OCI-LY1 (cell line): ENCODE measurements around the gene POLK.

ENCODE experiments used
- H2AFZ ChIP-seq: fragments of 200-600 bp; sonication (generic), shearing (Covaris generic); 2 replicates; pipeline ENCODE4 v1.6.0; 2014; ENCODE audit warnings: antibody characterized with exemption, mild to moderate bottlenecking, low read length
- H3F3A ChIP-seq: fragments of 200-600 bp; sonication (generic), shearing (Covaris generic); 2 replicates; pipeline ENCODE4 v1.6.0; 2014; ENCODE audit warnings: mild to moderate bottlenecking, antibody characterized with exemption, low read length, moderate library complexity; ENCODE audit not compliant: insufficient read depth
- H3K27ac ChIP-seq: fragments of 200-600 bp; sonication (generic); 2 replicates; pipeline ENCODE4 v1.5.1; 2014; ENCODE audit warnings: low read length, mixed run types, mild to moderate bottlenecking, low read depth; ENCODE audit not compliant: poor library complexity, severe bottlenecking
- H3K27me3 ChIP-seq: fragments of 200-600 bp; sonication (generic); 2 replicates; pipeline ENCODE4 v1.6.0; 2014; ENCODE audit warnings: antibody characterized with exemption, mild to moderate bottlenecking, low read length, moderate library complexity; ENCODE audit not compliant: insufficient read depth
- H3K36me3 ChIP-seq: fragments of 200-600 bp; sonication (generic); 2 replicates; pipeline ENCODE4 v1.6.1; 2014; ENCODE audit warnings: mild to moderate bottlenecking, antibody characterized with exemption, low read length, moderate library complexity, mixed read lengths; ENCODE audit not compliant: insufficient read depth
- H3K4me1 ChIP-seq: fragments of 200-600 bp; sonication (generic); 2 replicates; pipeline ENCODE4 v1.5.1; 2014; ENCODE audit warnings: mild to moderate bottlenecking, low read length, moderate library complexity; ENCODE audit not compliant: insufficient read depth, severe bottlenecking
- H3K4me2 ChIP-seq: fragments of 200-600 bp; sonication (generic), shearing (Covaris generic); 2 replicates; pipeline ENCODE4 v1.6.1; 2014; ENCODE audit warnings: low read length
- H3K4me3 ChIP-seq: fragments of 200-600 bp; sonication (generic); 2 replicates; pipeline ENCODE4 v1.5.1; 2014; ENCODE audit warnings: low read length, low read depth, mild to moderate bottlenecking, mixed read lengths; ENCODE audit not compliant: poor library complexity, severe bottlenecking
- H3K79me2 ChIP-seq: fragments of 200-600 bp; shearing (Covaris generic); 2 replicates; pipeline ENCODE4 v1.6.1; 2016; ENCODE audit warnings: mixed run types, low read length, mixed read lengths; ENCODE audit not compliant: insufficient read depth
- H3K9ac ChIP-seq: fragments of 200-600 bp; sonication (generic), shearing (Covaris generic); 2 replicates; pipeline ENCODE4 v1.6.1; 2014; ENCODE audit warnings: mild to moderate bottlenecking, low read length, mixed read lengths
- H3K9me2 ChIP-seq: fragments of 200-600 bp; sonication (generic), shearing (Covaris generic); 2 replicates; pipeline ENCODE4 v1.6.1; 2014; ENCODE audit warnings: low read depth, mild to moderate bottlenecking, low read length, mixed read lengths
- H3K9me3 ChIP-seq: fragments of 200-600 bp; shearing (Covaris generic); 2 replicates; pipeline ENCODE4 v1.6.1; 2014; ENCODE audit warnings: low read length, mixed read lengths
- H4K20me1 ChIP-seq: fragments of 200-600 bp; sonication (generic), shearing (Covaris generic); 2 replicates; pipeline ENCODE4 v1.6.0; 2016; ENCODE audit warnings: mild to moderate bottlenecking, low read length; ENCODE audit not compliant: insufficient read depth
- CTCF ChIP-seq: fragments of 200-600 bp; sonication (generic), shearing (Covaris generic); IDR thresholded peaks from 2 replicates; pipeline ENCODE4 v1.5.1; 2017; ENCODE audit warnings: mild to moderate bottlenecking, antibody characterized with exemption, low read length, moderate library complexity, mixed read lengths
- EZH2 ChIP-seq: fragments of 200-600 bp; sonication (generic), shearing (Covaris generic); IDR thresholded peaks from 2 replicates; pipeline ENCODE4 v1.8.0; 2017; ENCODE audit warnings: borderline replicate concordance, mixed run types, mild to moderate bottlenecking, antibody characterized with exemption, low read length, moderate library complexity, mixed read lengths

Gene POLK

DNA sequence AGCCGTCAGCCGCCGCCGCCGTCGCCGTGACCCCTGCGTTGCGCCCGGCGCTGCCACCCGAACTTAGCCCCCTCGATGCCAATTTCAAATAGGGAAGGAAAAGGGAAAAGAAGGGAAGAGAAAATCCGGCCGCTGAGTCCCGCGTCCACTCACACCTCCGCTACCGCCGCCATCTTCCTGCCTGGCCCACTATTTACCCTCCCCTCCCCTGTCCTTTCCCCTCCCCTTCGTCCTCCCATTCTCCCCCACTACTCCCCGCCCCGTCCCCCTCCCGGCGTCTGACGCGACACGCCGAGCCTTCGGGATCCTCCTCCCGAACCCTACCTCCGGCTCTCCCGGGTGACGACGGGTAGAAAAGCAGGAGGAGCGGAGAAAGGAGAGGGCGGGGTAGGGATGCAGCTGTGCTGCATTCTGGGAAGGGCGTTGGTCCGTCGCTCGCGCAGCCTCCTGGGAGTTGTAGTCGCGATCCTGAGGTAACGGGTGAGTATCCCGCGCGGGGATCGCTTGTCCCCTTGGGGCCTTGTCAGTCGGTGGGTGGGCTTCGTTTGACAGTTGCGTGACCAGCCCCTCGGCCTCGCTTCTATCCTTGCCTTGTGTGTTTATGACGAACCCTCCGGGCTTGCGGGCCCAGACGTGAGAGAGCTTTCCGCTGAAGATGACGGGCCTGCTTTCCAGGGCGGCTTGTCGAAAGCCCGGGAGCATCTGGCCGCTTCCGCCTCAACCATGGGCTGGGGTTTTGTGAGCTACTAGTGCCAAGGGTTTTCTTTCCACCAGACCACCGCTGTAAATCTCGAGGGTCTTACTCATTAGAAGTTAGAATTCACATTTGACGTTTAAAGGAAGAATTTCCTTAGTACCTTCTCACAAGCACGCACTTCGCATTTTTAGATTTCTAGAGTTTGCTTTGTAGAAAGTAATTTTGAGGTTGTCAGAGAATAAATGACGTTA, at the start of gene POLK, which contains the start of gene CERT1:
Gene POLK, plus strand, starts transcription at position 457 of the 948 bp plus-strand sequence.
Gene CERT1, minus strand, starts transcription at position 195 of the 948 bp plus-strand sequence. CDS start 422 bp downstream, outside the sequence.
- H3K79me2 ChIP-seq = peaks cover 71% of the 10 kb centered on the region
- no peak for TF ChIP-seq CTCF
- TF ChIP-seq EZH2 = no peak
- peak within 1 kb of the TSS; percentile 69 for H3K27ac ChIP-seq

GRCh38 chr5:75463726-75464125, 48.0 kb upstream of the POLK start:
- Histone ChIP-seq H3K9me3 (peaks cover 6% of the 10 kb centered on the region; the same call in 1 of the 2 replicates), H3K4me1 (peaks cover 22% of the 10 kb centered on the region), H3K4me3 (no peak overlapping the region), H3K27me3 (no peaks in the 10 kb centered on the region), H3K9ac (no peak overlapping the region), H2AFZ (no peak overlapping the region), H3K9me2 (no peaks in the 10 kb centered on the region), H4K20me1 (no peaks in the 10 kb centered on the region), H3K79me2 (0 out of 2 replicates have a peak, but pooled peaks cover 3% of the 10 kb centered on the region), H3K36me3 (no peaks in the 10 kb centered on the region; the same call in 1 of the 2 replicates), H3F3A (no peaks in the 10 kb centered on the region), H3K4me2 (no peak overlapping the region), H3K27ac (no peak overlapping the region)
- no peak for TF ChIP-seq CTCF
- no peak for TF ChIP-seq EZH2

More for the DNA sequence above, at the start of gene POLK, which contains the start of gene CERT1:
- no peaks in the 10 kb centered on the region for H3K9me3 ChIP-seq
- H3K9ac ChIP-seq = peak within 1 kb of the TSS; percentile 84
- H2AFZ ChIP-seq = peak within 1 kb of the TSS; percentile 31; the same call in 1 of the 2 replicates
- no peaks in the 10 kb centered on the region for H3K9me2 ChIP-seq
- H3K27me3 ChIP-seq = no peaks in the 10 kb centered on the region
- H3F3A ChIP-seq = no peaks in the 10 kb centered on the region
- H4K20me1 ChIP-seq = no peaks in the 10 kb centered on the region
- H3K4me1 ChIP-seq = peaks cover 52% of the 10 kb centered on the region
- H3K36me3 ChIP-seq = 0 out of 2 replicates have a peak, but pooled peaks cover 5% of the 10 kb centered on the region
- peak within 1 kb of the TSS; percentile 88 for H3K4me3 ChIP-seq
- peak within 1 kb of the TSS; percentile 81 for H3K4me2 ChIP-seq

GRCh38 chr5:75465480-75465879, 46.2 kb upstream of the POLK start:
- TF ChIP-seq EZH2 = no peak
- no peak for TF ChIP-seq CTCF
- Histone ChIP-seq H3K9me3 (peaks cover 19% of the 10 kb centered on the region; the same call in 1 of the 2 replicates), H3K27me3 (no peaks in the 10 kb centered on the region), H3K36me3 (no peaks in the 10 kb centered on the region; the same call in 1 of the 2 replicates), H3F3A (no peaks in the 10 kb centered on the region), H3K27ac (no peak overlapping the region), H2AFZ (no peak overlapping the region), H3K9ac (no peak overlapping the region), H3K79me2 (0 out of 2 replicates have a peak, but pooled peaks cover 16% of the 10 kb centered on the region), H3K4me1 (peaks cover 18% of the 10 kb centered on the region), H4K20me1 (no peaks in the 10 kb centered on the region), H3K4me2 (no peak overlapping the region), H3K9me2 (no peaks in the 10 kb centered on the region), H3K4me3 (no peak overlapping the region)
